ENCODE results near the gene SNX24.

Gene SNX24

DNA sequence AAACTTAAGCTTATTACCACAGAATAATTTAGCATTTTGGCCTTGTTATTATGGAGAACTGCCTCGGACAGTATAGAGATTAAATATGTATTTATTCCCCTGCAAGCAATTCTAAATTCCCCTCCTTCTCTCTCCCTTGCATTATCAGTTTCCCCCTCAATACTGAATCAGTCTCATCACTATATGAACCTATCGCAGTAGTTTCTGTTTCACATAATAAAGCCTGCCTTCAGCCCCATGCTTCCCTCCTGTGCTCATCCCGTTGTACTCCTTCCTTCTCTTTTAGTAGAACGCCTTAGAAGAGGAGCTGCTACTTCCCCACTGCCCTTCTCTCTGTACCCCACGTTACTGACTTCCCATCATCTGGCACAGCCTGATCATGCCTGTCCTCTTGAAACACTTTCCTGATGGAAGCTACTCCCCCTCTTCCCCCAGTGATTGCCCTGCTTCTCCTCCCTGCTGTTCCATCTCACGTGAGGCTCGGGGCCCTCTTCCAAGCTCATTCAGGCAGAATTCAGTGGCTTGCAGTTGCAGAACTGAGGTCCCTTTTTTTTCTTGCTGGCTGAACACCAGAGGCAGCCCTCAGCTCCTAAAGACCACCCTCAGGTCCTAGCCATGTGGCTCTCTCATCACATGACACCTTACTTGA lies 97.8 kb downstream of the SNX24 start:
- POLR2A ChIA-PET (ENCODE audit: low non-redundant PET), result no interaction called here
- H3K27ac ChIP-seq, result no peak overlapping the region
- DNase-seq (ENCODE audit: low spot score), result no peak
- CTCF ChIA-PET, result interaction anchor here (0.5 to 0.7 kb wide), 3 partner anchors 51 to 1835 kb away, joined by 3 to 4 read pairs (median 3); no protein-coding TSS in a partner anchor
- no peak for TF ChIP-seq CTCF (conservative IDR thresholded peaks at IDR 0.05; ENCODE audit: low read depth)

GRCh38 chr5:122944051-122944450 lies 98.6 kb downstream of the SNX24 start:
- ChIA-PET POLR2A (ENCODE audit: low non-redundant PET) (no interaction called here), CTCF (interaction anchor here (0.6 kb wide), 1 partner anchor 12 kb away, joined by 3 read pairs; no protein-coding TSS in a partner anchor)

GRCh38 chr5:122947372-122947771 lies 102.0 kb downstream of the SNX24 start:
- no peak for TF ChIP-seq CTCF (conservative IDR thresholded peaks at IDR 0.05; ENCODE audit: low read depth)
- no peak overlapping the region for H3K27ac ChIP-seq
- CTCF ChIA-PET, result interaction anchor here (0.6 kb wide), 1 partner anchor 44 kb away, joined by 3 read pairs; no protein-coding TSS in a partner anchor
- DNase-seq (ENCODE audit: low spot score), result no peak
- POLR2A ChIA-PET (ENCODE audit: low non-redundant PET), result no interaction called here

More at GRCh38 chr5:122944051-122944450, 98.6 kb downstream of the SNX24 start:
- H3K27ac ChIP-seq, result no peak overlapping the region
- TF ChIP-seq CTCF (conservative IDR thresholded peaks at IDR 0.05; ENCODE audit: low read depth), result no peak
- no peak for DNase-seq (ENCODE audit: low spot score)

DNA sequence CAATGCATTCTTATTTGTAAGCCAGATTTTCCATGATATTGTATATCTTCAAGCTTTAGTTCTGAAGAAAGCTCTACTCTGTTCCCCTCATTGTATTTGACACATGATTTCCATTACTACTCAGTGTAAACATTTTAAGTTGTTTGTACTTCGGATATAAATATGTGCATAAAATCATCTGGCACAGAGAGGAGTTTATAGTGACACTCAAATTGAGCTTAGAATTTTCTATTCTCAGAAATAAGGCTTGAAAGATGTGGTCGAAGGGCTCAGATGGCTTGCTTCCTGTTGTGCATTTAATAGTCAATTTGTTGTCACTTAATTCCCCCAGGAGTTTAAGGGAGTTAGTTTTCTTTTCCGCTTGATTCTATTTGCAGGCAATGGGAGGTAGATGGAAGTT lies 102.4 kb downstream of the SNX24 start:
- ChIA-PET POLR2A (ENCODE audit: low non-redundant PET) (no interaction called here), CTCF (no interaction called here)
- no peak for DNase-seq (ENCODE audit: low spot score)
- TF ChIP-seq CTCF (conservative IDR thresholded peaks at IDR 0.05; ENCODE audit: low read depth), result no peak
- no peak overlapping the region for H3K27ac ChIP-seq

- ChIA-PET POLR2A (ENCODE audit: low non-redundant PET) (no interaction called here), CTCF (interaction anchor here (0.6 kb wide), 1 partner anchor 21 kb away, joined by 3 read pairs; no protein-coding TSS in a partner anchor)
- no peak overlapping the region for H3K27ac ChIP-seq
- no peak for TF ChIP-seq CTCF (conservative IDR thresholded peaks at IDR 0.05; ENCODE audit: low read depth)
- no peak for DNase-seq (ENCODE audit: low spot score)
These were observed 102.9 kb downstream of the SNX24 start for GRCh38 chr5:122948319-122948718.

DNA sequence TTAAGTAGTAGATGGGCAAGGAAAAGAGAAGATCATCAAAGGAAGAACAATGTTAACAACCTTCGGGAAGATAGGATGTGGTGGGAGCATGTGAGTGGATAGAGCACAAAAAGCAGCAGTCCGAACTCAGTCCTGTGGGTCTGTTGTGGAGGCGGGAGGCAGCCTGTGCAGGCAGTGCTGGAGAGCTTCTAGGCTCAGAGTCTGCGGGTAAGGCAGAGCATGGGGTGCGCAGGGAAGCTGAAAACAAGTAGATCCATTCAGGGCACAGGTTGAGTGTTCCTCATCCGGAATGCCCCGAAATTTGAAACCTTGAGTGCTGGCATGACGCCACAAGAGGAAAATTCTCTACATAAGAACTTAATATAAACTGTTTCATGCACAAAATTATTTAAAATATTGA lies 106.2 kb downstream of the SNX24 start:
- DNase-seq (ENCODE audit: low spot score), result no peak
- no peak overlapping the region for H3K27ac ChIP-seq
- ChIA-PET CTCF (no interaction called here), POLR2A (ENCODE audit: low non-redundant PET) (no interaction called here)
- no peak for TF ChIP-seq CTCF (conservative IDR thresholded peaks at IDR 0.05; ENCODE audit: low read depth)
